WERI-Rb-1 (cell line): Measurements from ENCODE around the gene LOC128125822.

Experiments
- DNase-seq: peaks from one replicate; pipeline ENCODE4 v3.0.0-alpha.2; 2020
- H3K27ac ChIP-seq: fragments of 250-450 bp; sonication (Bioruptor Pico); 2 replicates; pipeline ENCODE4 v1.5.1; 2020; ENCODE audit warnings: mild to moderate bottlenecking, moderate library complexity
- H3K27me3 ChIP-seq: fragments of 250-450 bp; sonication (Bioruptor Pico); 2 replicates; pipeline ENCODE4 v1.5.1; 2021; ENCODE audit warnings: mild to moderate bottlenecking, low read depth, moderate library complexity; ENCODE audit not compliant: insufficient read depth, severe bottlenecking
- H3K36me3 ChIP-seq: fragments of 250-450 bp; sonication (Bioruptor Pico); 2 replicates; pipeline ENCODE4 v1.5.1; 2020; ENCODE audit warnings: mild to moderate bottlenecking, moderate library complexity
- H3K4me3 ChIP-seq: 2 replicates; pipeline ENCODE4 v1.5.1; 2011; ENCODE audit warnings: low read depth, mild to moderate bottlenecking, control low read depth, low read length
- H3K9me3 ChIP-seq: fragments of 250-450 bp; sonication (Bioruptor Pico); 2 replicates; pipeline ENCODE4 v1.5.1; 2021; ENCODE audit warnings: mild to moderate bottlenecking, moderate library complexity; ENCODE audit not compliant: severe bottlenecking
- CTCF ChIP-seq: IDR thresholded peaks from 2 replicates; pipeline ENCODE4 v1.5.1; 2011; ENCODE audit warnings: low read depth, mild to moderate bottlenecking, control low read depth, inconsistent platforms, low read length

Gene LOC128125822

DNA sequence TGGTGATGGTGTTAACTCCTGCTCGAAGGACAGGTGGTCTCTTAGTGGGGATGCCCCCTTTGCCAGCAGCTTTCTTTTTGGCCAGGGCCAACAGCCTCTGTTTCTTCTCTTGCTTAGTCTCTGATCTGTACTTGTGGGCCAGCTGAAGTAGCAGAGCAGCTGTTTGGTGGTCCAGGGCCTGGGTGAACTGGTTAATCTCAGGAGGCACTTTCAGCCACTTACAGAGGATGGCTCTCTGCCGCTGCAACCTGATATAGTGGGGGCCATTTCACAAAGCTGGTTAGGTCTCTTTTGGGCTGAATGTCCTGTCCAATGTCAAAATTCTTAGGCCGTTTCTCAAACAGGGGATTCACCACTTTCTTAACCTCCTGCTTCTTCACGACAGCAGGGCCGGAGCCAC is 23.2 kb upstream of the LOC128125822 start:
- DNase-seq: no peak
- no peak for TF ChIP-seq CTCF
- Histone ChIP-seq H3K36me3 (no peaks in the 10 kb centered on the region), H3K27me3 (no peaks in the 10 kb centered on the region), H3K9me3 (no peaks in the 10 kb centered on the region), H3K27ac (no peak overlapping the region), H3K4me3 (no peak overlapping the region)

DNA sequence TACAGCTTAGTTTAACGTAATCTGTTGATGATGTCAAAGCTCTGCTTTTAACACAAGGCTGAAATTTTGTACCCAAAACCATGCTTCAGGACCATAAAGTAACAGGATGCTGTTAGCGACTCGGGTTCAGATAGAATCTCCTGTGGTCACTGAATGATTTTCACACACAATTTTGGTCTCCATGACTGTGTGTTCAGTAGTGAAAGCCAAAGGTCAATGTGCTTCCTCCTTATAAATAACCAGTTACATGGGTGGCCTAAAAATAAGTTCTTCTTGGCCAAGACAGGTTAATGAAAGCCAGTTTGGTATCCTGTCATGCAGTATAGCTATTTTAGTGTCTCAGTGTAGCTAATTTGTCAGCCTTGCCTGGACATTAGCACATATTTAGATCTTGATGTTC is 19.1 kb upstream of the LOC128125822 start:
- no peak overlapping the region for H3K4me3 ChIP-seq
- no peak for TF ChIP-seq CTCF
- H3K36me3 ChIP-seq: no peaks in the 10 kb centered on the region
- no peaks in the 10 kb centered on the region for H3K27me3 ChIP-seq
- no peak for DNase-seq
- H3K27ac ChIP-seq: no peak overlapping the region
- no peaks in the 10 kb centered on the region for H3K9me3 ChIP-seq

DNA sequence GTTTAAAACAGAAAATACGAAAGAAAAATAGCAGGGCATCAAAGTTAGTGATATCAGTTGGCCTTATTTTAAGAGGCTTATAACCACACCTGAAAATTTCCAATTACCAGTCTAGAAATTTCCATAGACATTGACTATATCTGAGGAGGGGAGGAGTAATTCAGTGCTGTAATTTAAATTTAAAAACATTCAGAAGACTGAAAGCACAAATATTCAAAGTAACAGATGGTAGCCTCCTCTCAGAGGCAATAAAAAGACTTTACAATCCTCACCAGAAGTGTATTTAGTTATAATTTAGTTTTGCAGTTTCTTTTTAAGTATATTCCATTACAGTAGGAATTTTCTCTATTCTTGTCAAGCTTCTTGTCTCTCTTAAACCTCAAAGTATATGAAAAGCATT is 18.4 kb upstream of the LOC128125822 start:
- no peaks in the 10 kb centered on the region for H3K27me3 ChIP-seq
- no peak for TF ChIP-seq CTCF
- H3K9me3 ChIP-seq: no peaks in the 10 kb centered on the region
- H3K36me3 ChIP-seq: no peaks in the 10 kb centered on the region
- DNase-seq: no peak
- no peak overlapping the region for H3K27ac ChIP-seq
- no peak overlapping the region for H3K4me3 ChIP-seq

DNA sequence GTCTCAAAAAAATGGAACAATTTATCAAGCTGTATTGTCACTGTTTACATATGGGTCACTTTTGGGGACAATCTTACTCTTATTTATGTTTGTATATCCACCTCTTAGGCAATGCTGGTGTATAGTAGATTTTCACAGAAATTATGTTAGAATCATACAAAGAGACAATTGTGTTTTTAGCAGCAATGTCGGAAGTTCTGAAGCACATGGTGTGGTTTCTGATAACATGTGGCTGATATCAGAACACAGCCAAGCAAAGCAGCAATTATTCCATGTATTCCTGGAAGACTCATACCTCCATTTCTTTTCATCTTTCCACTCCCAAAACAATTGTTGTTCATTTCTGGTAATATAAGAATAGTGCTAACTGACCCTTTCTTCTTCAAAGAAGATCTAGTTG is 17.5 kb upstream of the LOC128125822 start:
- no peak for TF ChIP-seq CTCF
- no peaks in the 10 kb centered on the region for H3K27me3 ChIP-seq
- no peak overlapping the region for H3K4me3 ChIP-seq
- DNase-seq: no peak
- no peaks in the 10 kb centered on the region for H3K9me3 ChIP-seq
- no peaks in the 10 kb centered on the region for H3K36me3 ChIP-seq
- H3K27ac ChIP-seq: no peak overlapping the region

DNA sequence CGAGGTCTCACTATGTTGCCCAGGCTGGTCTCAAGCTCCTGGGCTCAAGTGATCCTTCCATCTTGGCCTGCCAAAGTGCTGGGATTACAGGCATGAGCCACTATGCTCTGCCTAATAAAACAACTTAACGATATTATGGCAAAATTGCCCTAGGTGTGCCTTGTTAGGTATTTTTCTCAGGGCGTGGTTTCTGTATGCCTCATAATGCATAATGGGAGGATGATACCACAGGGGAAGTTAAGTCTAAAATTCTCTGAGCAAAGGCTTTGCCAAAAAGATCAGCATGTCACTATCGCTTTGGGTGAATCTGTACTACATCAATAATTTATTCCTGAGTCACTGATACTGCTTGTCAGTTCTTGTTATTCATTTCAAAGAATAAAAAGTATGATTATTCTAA is 15.9 kb upstream of the LOC128125822 start:
- no peaks in the 10 kb centered on the region for H3K27me3 ChIP-seq
- H3K9me3 ChIP-seq: no peaks in the 10 kb centered on the region
- no peak overlapping the region for H3K4me3 ChIP-seq
- TF ChIP-seq CTCF: no peak
- H3K36me3 ChIP-seq: no peaks in the 10 kb centered on the region
- H3K27ac ChIP-seq: no peak overlapping the region
- DNase-seq: no peak

GRCh38 chr6:63558278-63558677 is 14.0 kb upstream of the LOC128125822 start:
- H3K36me3 ChIP-seq: no peaks in the 10 kb centered on the region
- no peak for DNase-seq
- H3K9me3 ChIP-seq: no peaks in the 10 kb centered on the region
- no peak overlapping the region for H3K4me3 ChIP-seq
- no peak for TF ChIP-seq CTCF
- no peaks in the 10 kb centered on the region for H3K27me3 ChIP-seq
- no peak overlapping the region for H3K27ac ChIP-seq
